Activated CD8-positive, alpha-beta memory T cell treated with anti-CD3 and anti-CD28 coated beads, Interleukin-2, amount 50 U/mL, for 1 hour (primary cell): Measurements from ENCODE around the gene LRRC51.
"Not testable (repeated sequence)": the region's sequence is repeated elsewhere in the genome, so short reads cannot be mapped to it uniquely, and the experiment has no call there.

Source experiments
- DNase-seq: peaks from one replicate; pipeline ENCODE4 v3.0.0-alpha.2; 2020; ENCODE audit errors: extremely low read depth

LRRC51 gene

DNA sequence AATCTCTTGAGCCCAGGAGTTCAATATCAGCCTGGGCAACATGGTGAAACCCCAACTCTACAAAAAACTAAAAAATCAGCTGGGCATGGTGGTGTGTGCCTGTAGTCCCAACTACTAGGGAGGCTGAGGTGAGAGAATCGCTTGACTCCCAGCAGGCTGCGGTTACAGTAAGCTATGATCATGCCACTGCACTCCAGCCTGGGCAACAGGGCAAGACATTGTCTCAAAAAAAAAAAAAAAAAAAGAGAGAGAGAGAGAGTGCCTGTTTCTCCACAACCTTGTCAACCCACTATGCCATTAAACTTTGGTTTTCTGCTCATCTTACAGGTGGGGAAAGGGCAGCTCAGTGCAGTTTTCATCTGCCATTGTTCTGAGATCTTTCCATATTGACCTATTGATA is 60.0 kb downstream of the LRRC51 start:
- DNase-seq = no peak

DNA sequence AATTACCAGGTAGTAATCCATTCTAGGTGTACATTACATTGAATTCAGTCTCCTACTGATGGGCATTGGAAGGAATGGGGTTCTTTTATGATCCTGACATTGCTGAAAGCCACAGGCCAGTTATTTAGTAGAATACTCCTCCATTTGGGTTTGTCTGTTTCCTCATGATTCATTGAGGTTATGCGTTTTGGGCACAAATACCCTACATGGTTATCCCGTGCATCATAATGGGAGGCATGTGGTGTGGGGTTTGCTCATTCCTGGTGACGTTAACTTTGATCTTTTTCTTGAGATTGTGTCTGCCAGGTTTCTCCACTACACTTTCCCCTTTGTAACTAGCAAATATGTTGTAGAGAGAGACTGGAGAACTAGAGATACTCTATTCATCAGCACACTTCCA is 60.4 kb downstream of the LRRC51 start:
- DNase-seq = no peak

DNA sequence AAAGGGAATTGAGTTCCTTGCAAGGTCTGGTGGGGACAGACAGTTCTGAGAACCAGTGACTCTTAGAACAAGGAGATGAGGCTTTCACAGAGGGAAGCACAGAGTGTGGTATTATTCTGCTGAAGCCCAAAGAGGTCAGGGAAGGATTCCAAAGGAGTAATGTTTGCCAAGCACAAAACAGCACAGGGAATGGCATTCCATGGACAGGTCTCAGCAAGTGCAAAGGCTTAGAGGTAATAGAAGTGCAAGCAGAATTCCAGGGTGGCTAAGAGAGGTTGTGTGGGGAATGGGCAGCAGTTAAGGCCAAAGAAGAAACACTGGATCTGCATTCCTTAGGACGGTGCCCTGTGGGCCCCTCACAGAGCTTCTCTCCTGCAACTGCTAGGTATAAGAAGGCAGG is 61.4 kb downstream of the LRRC51 start:
- not testable (repeated sequence) for DNase-seq

DNA sequence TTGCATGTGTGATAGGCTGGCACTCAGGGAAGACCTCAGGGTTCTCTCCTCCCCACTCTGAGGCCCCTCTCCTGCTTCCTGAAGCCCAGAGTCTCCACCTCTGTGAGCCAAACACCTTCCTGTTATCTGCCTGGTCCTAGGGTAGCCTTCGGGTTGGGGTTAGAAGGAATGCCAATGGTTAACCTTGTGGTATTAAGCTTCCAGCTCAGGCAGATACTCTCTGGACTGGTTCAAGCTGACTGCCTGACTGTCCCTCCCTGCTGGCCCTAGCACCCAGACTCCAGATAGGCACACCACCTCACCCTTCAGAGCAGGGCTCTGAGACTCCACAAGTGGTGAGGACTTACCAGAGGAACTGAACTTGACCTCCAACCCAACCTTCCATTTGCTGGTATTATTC is 61.9 kb downstream of the LRRC51 start:
- not testable (repeated sequence) for DNase-seq

DNA sequence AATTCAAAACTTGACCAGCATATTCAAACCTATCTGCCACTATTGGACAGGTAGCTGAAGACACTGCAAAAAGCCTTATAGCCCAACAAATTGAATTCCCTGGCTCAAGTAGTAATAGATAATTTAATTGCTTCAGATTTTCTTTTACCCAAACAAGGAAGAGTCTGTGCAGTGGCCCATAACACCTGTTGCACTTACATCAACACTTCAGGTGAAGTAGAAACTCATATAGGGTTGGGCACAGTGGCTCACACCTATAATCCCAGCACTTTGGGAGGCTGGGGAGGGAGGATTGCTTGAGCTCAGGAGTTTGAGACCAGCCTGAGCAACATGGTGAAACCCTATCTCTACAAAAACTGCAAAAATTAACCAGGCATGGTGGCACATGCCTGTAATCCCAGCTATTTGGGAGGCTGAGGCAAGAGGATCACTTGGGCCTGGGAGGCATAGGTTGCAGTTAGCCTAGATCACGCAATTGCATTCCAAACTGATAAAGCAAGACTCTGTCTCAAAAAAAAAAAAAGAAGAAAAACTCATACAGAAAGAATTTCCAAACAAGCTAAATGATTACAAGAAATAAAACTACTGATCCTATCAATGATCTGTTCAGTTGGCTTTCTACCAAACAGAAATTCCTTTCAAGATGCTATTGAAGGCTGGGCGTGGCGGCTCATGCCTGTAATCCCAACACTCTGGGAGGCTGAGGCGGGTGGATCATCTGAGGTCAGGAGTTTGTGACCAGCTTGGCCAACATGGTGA is 64.3 kb downstream of the LRRC51 start:
- no peak for DNase-seq
